T-helper 1 cell treated with Interleukin-12 subunit alpha and Interleukin-12 subunit beta and Interleukin-4 antibody, amounts not matched to agents 30 ng/mL and 1 ng/mL, for 36 hours (primary cell): ENCODE measurements around the gene MBD1. TPM values are rescaled to one million over a fixed set of nuclear protein-coding genes. Genes with fewer than 3 reads are reported as not detected.

ENCODE experiments used
- intact Hi-C: fragments of 100-400 bp; cut with micrococcal nuclease; formaldehyde crosslinking; loops from one replicate; pipeline ENCODE4 v1.15.1; 2024
- total RNA-seq: library from RNA; stranded (reverse); gene quantifications from 2 replicates; pipeline ENCODE4 v1.2.3, GENCODE V29; 2022

The MBD1 gene, protein sequence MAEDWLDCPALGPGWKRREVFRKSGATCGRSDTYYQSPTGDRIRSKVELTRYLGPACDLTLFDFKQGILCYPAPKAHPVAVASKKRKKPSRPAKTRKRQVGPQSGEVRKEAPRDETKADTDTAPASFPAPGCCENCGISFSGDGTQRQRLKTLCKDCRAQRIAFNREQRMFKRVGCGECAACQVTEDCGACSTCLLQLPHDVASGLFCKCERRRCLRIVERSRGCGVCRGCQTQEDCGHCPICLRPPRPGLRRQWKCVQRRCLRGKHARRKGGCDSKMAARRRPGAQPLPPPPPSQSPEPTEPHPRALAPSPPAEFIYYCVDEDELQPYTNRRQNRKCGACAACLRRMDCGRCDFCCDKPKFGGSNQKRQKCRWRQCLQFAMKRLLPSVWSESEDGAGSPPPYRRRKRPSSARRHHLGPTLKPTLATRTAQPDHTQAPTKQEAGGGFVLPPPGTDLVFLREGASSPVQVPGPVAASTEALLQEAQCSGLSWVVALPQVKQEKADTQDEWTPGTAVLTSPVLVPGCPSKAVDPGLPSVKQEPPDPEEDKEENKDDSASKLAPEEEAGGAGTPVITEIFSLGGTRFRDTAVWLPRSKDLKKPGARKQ
- 100 and 111 TPM in 2 replicates for total RNA-seq

DNA sequence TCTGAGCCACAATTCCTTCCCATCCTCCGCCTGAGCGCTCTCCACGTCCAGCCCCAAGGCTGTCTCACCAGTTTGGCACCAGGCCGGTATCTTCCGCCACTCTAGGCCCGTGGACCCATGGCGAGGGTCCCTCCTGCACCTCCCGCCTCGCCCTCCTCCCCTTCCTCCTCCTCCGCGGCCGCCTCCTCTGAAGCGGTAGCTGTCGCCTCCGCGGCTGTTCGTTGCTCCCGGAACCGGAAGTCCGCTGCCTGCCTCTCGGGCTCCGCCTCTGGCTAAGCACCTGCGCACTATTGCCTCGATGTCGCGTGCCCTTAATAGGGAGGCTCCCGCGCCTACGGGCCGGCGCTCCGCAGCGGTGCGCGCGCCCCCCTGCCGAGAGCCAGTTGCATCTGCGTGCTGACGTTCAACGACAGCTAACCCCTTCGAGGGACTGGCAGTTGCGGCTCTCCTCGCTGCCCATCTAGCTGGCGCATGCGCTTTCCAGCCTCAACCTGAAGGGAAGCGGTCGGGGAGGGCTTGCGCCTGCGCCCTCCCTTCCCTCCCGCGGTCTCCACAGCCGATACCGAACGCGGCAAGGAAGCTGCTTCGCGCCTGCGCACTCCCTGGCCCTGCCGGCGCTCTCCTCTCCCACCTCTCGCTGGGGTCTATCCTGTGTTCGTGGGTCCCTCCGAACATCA is at the start of gene MBD1:
Gene MBD1 (minus strand): TSS at position 229 of the 677 bp plus-strand sequence. CDS start 1,531 bp downstream, outside the sequence.
- intact Hi-C loops = loop anchor here (1.0 to 10.0 kb wide), 10 partner anchors 15 to 915 kb away; partner anchors contain the start of genes CFAP53, ELAC1, ME2 and MEX3C

DNA sequence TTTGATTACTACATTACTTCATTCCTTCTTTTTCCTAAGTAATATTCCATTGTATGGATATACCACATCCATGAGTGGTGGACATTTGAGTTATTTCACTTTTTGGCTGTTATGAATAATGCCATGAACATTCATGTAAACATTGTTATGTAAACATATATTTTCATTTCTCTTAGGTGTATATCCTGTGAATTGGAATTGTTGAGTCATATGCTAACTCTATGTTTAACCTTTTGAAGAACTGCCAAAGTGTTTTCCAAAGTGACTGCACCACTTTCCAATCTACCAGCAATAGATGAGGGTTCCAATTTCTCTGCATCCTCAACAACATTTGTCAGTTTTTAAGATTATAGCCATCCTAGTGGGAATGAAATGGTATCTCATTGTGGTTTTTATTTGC is 48.9 kb upstream of the MBD1 start:
- intact Hi-C loops = no loop called here

DNA sequence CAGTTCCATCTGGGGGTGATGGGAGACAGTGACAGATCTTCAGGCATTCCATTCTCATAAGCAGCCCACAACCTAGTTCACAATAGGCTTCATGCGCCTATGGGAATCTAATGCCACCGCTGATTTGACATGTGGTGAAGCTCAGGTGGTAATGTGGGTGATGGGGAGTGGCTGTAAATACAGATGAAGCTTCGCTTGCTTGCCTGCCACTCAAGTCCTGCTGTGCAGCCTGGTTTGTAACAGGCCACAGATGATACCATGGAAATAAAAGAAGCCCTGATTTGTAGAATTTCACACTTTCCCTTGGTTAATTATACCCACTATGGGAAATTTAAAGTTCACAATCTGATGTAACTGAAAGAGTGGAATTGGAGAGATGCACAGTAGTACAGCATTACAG is 46.7 kb upstream of the MBD1 start:
- intact Hi-C loops = no loop called here

DNA sequence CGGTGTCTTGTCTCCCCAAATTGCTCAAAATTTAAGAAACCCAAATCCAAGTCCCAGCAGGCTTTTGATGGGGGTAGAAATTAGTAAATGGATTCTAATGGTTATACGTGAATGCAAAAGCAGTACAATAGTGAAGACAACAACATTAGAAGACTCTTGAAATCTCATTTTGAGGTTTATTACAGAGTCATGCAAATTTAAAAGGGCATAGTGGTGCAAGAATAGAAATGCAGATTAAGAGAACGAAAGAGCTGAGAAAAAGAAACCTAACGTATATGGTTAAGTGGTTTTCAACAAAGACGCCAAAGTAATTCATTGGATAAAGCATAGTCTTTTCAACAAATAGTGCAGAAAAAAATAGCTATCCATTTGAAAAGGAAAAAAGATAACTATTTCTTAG is 39.4 kb upstream of the MBD1 start:
- intact Hi-C loops = loop anchor here (1.0 to 2.0 kb wide), 4 partner anchors 13 to 37 kb away; partner anchors contain the start of gene CXXC1

DNA sequence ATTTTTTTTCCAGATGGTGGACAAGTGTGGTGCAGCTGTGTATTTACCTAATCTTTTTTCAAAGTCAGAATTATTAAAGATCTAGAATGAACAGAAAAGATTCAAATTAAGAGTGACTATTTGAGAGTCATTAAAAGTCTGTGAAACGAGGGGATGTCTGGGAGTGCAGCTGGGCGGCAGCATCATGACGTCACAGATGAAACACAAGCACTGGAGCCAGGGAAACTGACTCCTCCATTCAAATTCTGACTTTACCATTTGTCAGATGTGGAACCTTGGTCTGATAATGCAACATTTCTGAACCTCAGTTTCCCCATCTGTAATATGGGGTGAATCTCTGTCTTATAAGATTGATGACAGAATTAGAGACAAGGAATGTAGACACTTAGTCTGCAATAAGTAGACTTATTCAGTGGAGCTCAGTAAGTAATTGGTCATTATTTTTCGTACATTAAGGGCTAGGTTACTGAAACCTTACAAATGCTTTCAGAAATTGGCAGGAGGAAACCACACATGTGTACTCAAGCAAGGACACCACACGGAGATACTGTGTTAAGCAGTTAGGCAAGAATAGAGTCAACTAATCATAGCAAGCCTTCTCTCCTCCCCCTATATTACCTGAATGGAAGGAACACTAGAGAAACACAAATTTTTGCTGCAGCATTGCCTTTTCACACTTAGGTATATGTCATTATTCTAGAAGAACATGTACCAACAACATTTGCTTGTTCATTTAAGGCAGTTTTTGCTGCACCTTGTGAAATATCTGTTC is 34.0 kb upstream of the MBD1 start:
- intact Hi-C loops = no loop called here

DNA sequence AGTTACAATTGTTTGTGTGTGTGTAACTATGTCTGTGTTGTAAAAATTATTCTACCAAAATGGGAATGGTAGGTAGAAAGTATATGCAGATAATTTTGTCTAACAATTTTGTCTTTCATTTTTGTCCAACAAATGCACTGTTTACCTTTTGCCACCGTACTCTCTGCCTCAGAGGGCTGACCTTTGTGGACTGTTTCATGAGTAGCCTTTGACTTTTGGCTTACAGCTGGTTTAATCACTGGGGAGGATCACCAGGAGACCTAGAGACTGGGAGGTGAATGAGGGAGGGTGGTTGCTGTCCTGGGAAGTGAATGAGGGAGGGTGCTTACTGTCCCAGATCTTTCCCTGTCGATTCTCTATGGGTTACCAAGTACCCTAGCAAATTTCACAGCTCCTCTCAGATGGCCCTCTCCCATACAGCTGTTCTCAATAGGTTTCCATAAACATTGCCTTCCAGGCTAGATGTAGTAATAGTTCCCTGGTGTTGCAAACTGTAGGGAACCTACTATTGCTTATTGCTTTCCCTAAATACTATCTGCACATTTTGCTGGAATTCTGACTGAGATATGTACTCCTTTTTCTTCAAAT is 32.6 kb upstream of the MBD1 start:
- intact Hi-C loops = no loop called here

DNA sequence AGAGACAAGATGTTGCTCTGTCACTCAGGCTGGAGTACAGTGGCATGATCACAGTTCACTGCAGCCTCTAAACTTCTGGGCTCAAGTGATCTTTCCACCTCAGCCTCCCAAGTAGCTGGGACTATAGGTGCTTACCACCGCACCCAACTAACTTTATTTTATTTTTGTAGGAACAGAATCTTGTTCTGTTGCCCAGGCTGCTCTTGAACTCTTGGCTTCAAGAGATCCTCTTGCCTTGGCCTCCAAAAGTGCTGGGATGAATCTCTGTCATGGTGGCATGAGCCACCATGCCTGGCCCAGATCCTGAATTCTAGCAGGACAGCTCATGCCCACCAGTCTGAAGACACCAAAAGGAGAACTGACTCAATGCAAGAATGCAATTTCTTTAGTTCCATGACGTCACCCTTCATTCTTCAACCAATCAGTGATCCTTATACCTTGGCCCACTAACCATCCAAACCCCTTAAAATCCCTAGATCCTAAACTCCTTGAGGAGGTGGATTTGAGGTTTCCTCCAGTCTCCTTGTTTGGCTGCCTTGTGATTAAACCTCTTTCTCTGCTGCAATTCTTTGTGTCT is 31.8 kb upstream of the MBD1 start:
- intact Hi-C loops = no loop called here

DNA sequence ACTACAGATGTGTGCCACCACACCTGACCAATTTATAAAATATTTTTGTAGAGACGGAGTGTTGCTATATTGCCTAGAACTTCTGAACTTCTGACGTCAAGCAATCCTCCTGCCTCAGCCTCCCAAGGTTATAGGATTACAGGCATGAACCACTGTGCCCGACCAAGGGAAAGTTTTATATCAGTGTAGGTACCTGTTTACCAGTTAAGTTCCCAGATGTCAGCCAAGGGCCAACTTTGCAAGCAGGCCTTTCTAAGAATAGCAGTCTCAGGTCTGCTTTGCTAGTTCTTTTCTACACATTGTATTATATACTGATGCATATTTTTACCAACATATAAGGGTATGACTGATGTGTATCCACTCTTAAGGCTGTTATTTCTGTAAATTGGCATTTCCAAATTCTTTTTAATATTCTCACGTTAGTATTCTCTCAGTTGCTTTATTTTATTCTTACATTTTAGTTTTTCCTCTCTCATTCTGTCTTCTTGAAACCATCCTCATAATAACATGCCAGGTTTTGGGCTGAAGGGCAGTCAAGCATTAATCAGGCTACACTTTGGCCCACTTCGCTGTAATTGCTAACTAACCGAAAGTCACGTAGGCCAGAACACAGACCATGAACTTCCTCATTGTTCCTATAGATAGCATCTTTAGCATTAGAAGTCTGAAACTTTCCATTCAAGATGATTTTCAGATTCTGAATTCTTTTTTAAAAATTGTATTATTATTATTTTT is 31.1 kb upstream of the MBD1 start:
- intact Hi-C loops = no loop called here

DNA sequence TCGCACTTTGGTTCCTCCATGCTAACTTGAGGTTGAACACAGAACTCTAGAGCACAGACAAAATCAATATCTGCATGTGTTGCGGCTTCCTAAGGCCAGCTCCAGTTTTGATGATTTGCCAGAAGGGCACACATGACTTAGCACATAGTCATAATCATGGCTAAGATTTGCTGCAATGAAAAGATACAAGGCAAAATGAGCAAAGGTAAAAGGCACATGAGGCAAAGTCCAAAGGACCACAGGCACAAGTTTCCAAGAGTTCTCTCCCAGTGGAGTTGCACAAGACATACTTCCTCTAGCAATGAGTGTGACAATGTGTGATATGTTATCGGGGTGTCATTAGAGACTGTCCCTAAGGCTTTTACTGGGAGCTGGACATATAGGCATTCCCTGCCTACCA is 30.3 kb upstream of the MBD1 start:
- intact Hi-C loops = no loop called here

DNA sequence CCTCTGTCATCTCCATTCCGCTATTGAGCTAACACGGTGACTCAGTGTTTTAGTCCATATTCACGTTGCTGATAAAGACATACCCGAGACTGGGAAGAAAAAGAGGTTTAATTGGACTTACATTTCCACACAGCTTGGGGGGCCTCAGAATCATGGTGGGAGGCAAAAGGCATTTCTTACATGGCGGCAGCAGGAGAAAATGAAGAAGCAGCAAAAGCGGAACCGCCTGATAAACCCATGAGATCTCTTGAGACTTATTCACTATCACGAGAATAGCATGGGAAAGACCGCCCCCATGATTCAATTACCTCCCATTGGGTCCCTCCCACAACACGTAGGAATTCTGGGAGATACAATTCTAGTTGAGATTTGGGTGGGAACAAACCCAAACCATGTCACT is 28.8 kb upstream of the MBD1 start:
- intact Hi-C loops = no loop called here

DNA sequence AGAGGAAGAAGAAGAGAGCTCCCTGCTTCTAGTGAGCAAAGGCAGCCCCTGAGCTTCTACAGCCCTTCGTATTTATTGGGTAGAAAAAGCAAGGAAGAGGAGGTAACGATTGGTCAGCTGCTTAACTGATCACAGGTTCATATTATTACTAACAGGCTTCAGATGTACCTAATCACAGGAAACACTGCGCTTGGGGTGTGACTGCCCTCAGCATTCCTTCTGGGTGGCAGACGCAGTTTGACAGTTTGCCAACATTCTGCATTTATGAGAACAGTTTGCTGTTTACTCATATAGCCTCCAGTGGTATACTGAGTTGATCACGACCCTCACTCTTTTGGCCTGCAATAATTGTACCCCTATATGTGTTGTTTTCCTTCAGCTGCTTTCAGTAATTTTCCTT is 27.5 kb upstream of the MBD1 start:
- intact Hi-C loops = loop anchor here (5.0 kb wide), 2 partner anchors 497 to 817 kb away; partner anchors contain the start of genes ACAA2 and RPL17

DNA sequence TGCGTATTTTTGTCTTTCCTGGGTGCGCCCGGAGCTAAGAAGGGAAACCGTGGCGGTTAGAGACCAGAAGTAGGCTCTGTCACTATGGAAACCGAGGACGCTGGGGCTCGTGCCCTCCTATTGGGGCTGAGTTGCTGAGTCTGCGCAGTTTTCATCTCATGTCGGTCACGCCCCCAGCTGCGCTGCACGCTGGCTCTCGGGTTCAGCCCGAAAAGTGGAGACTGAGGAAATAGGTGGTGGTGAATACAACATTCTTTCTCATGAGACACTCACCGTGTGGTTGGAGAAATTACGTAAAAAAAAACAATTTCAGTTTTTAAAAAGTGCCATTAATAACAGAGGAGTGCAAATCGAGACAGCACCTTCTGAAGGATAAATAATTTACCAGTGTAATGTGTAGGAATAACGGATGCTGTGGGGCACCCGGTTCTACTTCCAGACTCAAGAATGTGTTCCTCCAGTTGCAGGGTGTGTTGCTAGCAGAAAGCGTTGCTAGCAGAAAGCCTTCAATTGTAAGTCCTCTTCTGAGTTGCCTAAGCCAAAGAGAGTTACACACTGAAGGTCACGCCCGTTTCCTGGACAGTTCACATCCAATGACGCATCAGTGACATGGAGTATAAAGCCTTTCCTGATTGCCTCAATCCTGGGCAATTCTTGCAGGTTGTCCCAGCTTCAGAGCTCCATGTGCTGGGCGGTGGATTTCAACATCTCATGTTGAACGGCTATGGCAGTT is 26.6 kb upstream of the MBD1 start:
- intact Hi-C loops = loop anchor here (1.0 to 5.0 kb wide), 9 partner anchors 10 to 816 kb away; partner anchors contain the start of genes ACAA2, CFAP53, CXXC1 and MBD1

DNA sequence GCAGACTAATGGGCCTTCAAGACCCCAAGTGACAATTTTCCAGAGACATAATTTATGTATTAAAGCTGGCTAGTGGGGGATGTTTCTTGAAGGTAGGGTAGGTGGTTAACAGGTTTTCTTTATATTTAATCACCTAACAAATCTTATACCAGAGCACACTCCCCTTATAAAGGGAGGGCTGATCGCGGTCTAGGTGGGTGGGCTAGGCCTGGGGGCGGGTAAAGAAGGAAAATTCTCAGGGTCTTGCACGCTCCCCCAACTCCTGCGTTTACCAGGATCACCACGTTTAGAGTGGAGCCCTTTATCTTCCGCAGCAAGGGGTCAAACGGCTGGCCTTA is 26.0 kb upstream of the MBD1 start:
- intact Hi-C loops = loop anchor here (1.0 to 5.0 kb wide), 9 partner anchors 9 to 815 kb away; partner anchors contain the start of genes ACAA2, CFAP53, CXXC1 and MBD1

DNA sequence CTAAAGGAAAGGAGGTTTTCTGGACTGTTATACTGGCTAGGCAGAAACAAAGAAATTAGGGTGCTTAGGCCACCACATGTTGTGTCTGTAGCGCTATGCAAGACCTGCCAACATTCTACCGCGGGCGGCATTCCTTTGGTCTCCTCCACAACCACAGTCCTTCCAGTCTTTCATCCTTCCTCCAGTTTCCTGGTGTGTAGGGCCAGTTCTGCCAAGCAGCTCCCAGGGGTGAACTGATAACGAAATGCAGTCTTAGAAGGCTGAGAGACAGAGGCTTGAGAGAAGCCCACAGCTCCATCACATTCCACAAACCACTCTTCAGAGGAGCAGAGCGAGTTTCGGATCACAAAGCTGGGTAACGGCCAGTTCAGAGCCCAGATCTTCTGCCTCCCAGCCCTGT is 25.6 kb upstream of the MBD1 start:
- intact Hi-C loops = loop anchor here (1.0 to 5.0 kb wide), 9 partner anchors 9 to 815 kb away; partner anchors contain the start of genes ACAA2, CFAP53, CXXC1 and MBD1

DNA sequence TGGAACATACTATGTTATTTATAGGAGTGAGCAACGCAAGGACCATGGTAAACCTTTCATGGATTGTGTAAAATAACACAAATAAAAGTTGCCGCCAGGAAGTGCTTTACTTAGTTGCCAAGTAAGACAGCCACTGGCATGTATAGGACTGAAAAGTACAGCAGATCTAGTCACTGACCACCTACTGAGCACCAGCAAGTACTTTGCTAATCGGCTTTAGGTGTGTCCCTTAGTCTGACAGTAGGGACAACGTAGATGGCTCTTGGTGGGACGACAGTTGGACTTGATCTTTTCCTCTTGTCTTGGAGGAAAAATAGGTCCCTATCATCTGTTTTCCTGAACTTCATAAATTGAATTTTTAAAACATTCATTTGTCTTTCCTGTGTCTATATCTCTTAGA is 19.8 kb upstream of the MBD1 start:
- intact Hi-C loops = no loop called here

DNA sequence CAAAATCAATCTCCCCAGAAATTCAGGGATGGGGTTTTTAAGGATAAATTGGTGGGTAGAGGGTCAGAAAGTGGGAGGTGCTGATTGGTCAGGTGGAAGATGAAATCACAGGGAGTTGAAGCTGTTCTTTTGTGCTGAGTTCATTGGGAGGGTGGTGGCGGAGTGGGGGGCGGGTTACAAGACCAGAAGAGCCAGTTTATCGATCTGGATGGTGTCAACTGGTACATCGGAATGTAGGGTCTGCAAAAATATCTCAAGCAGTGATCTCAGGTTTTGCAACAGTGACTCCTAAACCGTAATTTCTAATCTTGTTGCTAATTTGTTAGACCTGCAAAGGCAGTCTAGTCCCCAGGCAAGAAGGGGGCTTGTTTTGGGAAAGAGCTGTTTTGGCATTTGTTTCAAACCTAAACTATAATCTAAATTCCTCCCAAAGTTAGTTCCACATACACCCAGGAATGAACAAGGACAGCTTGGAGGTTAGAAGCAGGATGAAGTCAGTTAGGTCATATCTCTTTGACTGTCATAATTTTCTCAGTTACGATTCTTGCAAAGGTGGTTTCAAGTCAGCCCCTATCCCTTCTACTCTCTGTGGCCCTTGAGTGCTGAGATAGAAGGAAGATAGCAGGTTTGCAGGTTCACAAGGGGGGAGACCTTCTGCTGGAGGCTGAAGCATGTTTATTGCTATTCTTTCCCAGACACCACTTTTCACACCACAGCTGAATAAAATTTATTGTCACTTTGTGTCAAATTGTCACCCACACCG is 18.5 kb upstream of the MBD1 start:
- intact Hi-C loops = loop anchor here (2.0 kb wide), 1 partner anchor 21 kb away; no protein-coding TSS in a partner anchor

DNA sequence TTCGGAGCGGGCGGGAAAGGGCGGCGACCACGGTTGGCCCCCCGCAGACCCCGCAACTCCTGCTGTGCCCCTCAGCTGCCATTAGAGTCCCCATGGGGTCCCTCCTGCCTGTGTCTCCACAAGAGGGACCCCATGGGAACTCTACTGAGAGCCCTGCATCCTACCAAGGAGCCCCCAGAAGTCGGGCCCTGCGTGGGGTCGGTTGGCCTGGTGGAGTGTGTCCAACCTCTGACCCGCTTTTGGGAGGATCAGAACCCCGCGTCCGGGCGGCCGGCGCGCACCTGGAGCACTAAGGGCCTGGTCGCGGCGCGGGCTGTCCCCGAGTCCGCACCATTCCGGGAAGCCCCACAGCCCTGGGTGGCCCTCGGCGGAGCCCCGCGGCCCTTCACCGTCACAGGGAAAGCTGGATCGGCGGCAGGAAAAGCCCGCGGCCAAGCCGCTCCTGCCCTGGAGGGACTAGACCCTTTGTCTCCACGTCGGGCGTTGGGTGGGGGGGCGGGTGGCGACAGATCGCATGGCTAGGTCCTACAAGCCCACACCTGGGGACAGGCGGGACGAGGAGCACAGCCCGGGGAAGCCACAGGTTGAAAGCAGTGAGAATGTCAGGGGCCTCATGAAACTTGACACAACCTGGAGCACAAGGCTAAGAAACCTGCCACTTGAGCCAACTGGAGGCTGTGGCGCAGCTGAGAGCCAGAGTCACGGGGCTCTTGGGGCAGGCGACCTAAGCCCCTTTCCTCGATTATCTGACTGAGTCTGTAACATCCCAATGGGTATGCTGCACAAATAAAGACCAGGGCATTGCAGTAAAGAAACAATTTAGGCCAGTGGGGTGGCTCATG is 17.3 kb upstream of the MBD1 start:
- intact Hi-C loops = loop anchor here (1.0 to 2.0 kb wide), 4 partner anchors 9 to 22 kb away; partner anchors contain the start of genes CXXC1 and MBD1
